ENCODE results near the gene FAM118B.

Gene FAM118B

GRCh38 chr11:126173257-126173656, 38.3 kb upstream of the FAM118B start:
- no peak for TF ChIP-seq FOXM1 (IDR thresholded peaks at IDR 0.05; ENCODE audit: borderline replicate concordance, low read depth)
- TF ChIP-seq CEBPB (IDR thresholded peaks at IDR 0.05) = no peak
- TF ChIP-seq ZBTB7A (IDR thresholded peaks at IDR 0.05; ENCODE audit: low read depth) = no peak
- TF ChIP-seq CREB1 (IDR thresholded peaks at IDR 0.05; ENCODE audit: low read depth) = no peak

DNA sequence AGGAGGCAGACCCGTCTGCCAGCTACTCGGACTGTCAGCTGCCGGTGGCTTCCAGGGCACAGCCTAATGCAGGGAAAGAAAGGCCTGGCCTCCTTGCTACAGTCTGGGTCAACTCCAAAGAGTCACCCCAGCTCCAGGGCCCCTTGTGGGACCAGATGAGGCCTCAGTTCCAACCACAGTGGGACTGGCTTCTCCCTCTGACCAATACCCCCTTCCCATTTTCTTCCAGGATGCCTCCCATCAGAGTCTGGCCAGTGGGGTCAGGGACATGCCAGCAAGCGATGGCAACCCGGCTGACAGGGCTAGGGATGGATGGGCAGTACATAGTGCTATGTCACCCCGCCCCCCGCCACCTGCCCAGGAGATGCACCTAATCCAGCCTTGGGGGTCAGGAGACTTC, 36.8 kb upstream of the FAM118B start:
- no peak for TF ChIP-seq MAX (IDR thresholded peaks at IDR 0.05)

DNA sequence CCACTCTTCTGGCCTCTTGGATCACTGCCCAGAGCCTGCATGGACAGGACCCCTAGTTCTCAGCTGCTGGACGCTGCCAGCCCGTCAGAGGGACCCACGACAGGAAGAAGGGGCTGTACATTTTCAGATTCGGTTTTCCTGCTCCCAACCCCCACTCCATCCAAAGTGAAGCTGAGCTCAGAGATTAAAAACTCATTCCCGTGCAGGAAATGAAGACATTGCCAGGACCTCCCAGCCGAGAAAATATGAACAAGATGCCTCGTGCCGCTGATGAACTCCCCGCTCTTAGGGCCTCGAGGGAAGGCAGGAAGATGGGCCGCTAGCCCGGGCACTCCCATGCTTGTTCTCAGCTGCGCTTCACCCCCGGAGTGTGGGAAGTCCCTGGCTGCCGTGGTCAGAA, 36.2 kb upstream of the FAM118B start:
- TF ChIP-seq YY1 (IDR thresholded peaks at IDR 0.05; ENCODE audit: low read depth) = no peak

DNA sequence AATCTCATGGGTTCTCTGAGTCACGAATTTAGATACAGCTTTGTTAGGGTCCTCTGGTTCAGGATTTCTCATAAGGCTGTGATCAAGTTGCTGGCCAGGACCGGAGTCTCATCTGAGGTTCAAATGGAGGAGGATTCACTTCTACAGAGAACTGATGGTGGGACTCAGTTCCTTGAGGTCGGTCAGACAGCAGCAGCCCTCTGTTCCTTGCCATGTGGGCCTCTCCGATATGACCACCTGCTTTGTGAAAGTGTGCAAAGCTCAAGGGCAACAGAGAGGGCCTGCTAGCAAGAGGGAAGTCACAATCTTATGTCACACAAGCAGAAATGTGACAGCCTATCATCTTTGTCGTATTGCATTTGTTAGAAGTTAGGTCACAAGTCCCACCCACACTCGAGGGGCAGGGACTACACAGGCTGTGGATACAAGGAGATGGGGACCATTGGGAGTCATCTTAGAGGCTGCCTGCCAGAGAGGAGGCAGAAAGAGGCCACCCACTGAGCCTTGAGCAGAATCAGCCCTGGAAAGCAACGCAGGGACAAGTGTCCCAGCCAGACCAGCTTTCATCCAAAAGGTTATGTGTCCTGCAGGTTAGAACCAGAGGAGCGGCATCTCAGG, 34.6 kb upstream of the FAM118B start:
- no peak for TF ChIP-seq FOXM1 (IDR thresholded peaks at IDR 0.05; ENCODE audit: borderline replicate concordance, low read depth)

- TF ChIP-seq EP300 (IDR thresholded peaks at IDR 0.05; ENCODE audit: borderline replicate concordance) = no peak
Observed at GRCh38 chr11:126181939-126182730, 29.4 kb upstream of the FAM118B start.

- TF ChIP-seq MAX (IDR thresholded peaks at IDR 0.05) = no peak
- no peak for TF ChIP-seq USF1 (IDR thresholded peaks at IDR 0.05)
- TF ChIP-seq ZBTB7A (IDR thresholded peaks at IDR 0.05; ENCODE audit: low read depth) = no peak
- no peak for TF ChIP-seq YY1 (IDR thresholded peaks at IDR 0.05; ENCODE audit: low read depth)
Observed at GRCh38 chr11:126182787-126183445, 28.7 kb upstream of the FAM118B start.

- no peak for TF ChIP-seq USF1 (IDR thresholded peaks at IDR 0.05)
- TF ChIP-seq TEAD4 (IDR thresholded peaks at IDR 0.05) = no peak
- TF ChIP-seq CEBPB (IDR thresholded peaks at IDR 0.05) = no peak
- no peak for TF ChIP-seq EGR1 (IDR thresholded peaks at IDR 0.05)
- no peak for TF ChIP-seq TCF12 (IDR thresholded peaks at IDR 0.05; ENCODE audit: low read depth)
- no peak for TF ChIP-seq ZBTB7A (IDR thresholded peaks at IDR 0.05; ENCODE audit: low read depth)
- no peak for TF ChIP-seq MAX (IDR thresholded peaks at IDR 0.05)
- TF ChIP-seq FOXM1 (IDR thresholded peaks at IDR 0.05; ENCODE audit: borderline replicate concordance, low read depth) = no peak
- TF ChIP-seq RAD21 (IDR thresholded peaks at IDR 0.05; ENCODE audit: low read depth) = no peak
Observed at GRCh38 chr11:126185259-126186024, 26.1 kb upstream of the FAM118B start.

- TF ChIP-seq TAF1 (IDR thresholded peaks at IDR 0.05; ENCODE audit: low read depth) (no peak), FOXM1 (IDR thresholded peaks at IDR 0.05; ENCODE audit: borderline replicate concordance, low read depth) (no peak), RAD21 (IDR thresholded peaks at IDR 0.05; ENCODE audit: low read depth) (no peak), ZBTB7A (IDR thresholded peaks at IDR 0.05; ENCODE audit: low read depth) (no peak), USF1 (IDR thresholded peaks at IDR 0.05) (no peak), CEBPB (IDR thresholded peaks at IDR 0.05) (no peak), EGR1 (IDR thresholded peaks at IDR 0.05) (no peak), REST (IDR thresholded peaks at IDR 0.05; ENCODE audit: low read depth) (no peak), YY1 (IDR thresholded peaks at IDR 0.05; ENCODE audit: low read depth) (no peak), CREB1 (IDR thresholded peaks at IDR 0.05; ENCODE audit: low read depth) (no peak)
Observed at GRCh38 chr11:126186025-126186698, 25.4 kb upstream of the FAM118B start.
